ENCODE measurements around the gene CYB561. TPM values are rescaled to one million over a fixed set of nuclear protein-coding genes. Genes with fewer than 3 reads are reported as not detected.

CYB561 gene
- total RNA-seq, 1 experiment from 2014 or later: 67.6 TPM

DNA sequence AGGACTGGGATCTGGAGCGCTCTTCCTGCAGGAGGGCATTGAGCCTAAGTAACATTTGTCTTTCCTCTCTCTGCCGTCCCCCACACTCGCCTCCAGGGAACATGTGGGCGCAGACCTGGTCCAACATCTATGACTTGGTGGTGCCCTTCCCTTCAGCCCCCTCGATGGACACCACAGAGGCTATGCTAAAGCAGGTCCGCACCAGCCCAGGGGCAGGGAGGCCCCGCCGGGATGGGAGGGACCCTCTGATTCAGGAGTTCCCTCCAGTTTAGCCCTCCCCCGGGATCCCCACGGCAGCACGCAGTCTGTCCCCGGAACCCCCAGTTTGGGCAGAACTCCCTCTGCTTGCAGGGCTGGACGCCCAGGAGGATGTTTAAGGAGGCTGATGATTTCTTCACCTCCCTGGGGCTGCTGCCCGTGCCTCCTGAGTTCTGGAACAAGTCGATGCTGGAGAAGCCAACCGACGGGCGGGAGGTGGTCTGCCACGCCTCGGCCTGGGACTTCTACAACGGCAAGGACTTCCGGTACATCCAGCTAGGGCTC is 44.8 kb upstream of the CYB561 start:
- CTCF ChIA-PET: no interaction called here
- TF ChIP-seq CTCF (IDR thresholded peaks at IDR 0.05 in 2 of 3, conservative IDR thresholded peaks at IDR 0.05 in 1 of 3; ENCODE audit: borderline replicate concordance in 1 of 3, insufficient read depth in 1 of 3, low read depth in 2 of 3, low read length in 2 of 3) (no peak), YY1 (IDR thresholded peaks at IDR 0.05; ENCODE audit: extremely low read depth, insufficient replicate concordance, low read depth, low read length) (no peak), EZH2phosphoT487 (IDR thresholded peaks at IDR 0.05; ENCODE audit: borderline replicate concordance) (no peak), CBX3 (IDR thresholded peaks at IDR 0.05; ENCODE audit: low read depth) (no peak), POLR2A (IDR thresholded peaks at IDR 0.05; ENCODE audit: borderline replicate concordance, extremely low read depth, insufficient read depth, insufficient read length) (no peak), EGR1 (IDR thresholded peaks at IDR 0.05; ENCODE audit: low read depth) (no peak), POLR2AphosphoS5 (IDR thresholded peaks at IDR 0.05; ENCODE audit: low read depth, low read length) (no peak), SP1 (IDR thresholded peaks at IDR 0.05; ENCODE audit: low read depth) (no peak), SRF (IDR thresholded peaks at IDR 0.05; ENCODE audit: low read depth) (no peak), SIN3A (IDR thresholded peaks at IDR 0.05; ENCODE audit: low read depth) (no peak), ELF1 (IDR thresholded peaks at IDR 0.05; ENCODE audit: borderline replicate concordance, low read depth) (no peak)
- TF ChIP-seq, protein P1, sequence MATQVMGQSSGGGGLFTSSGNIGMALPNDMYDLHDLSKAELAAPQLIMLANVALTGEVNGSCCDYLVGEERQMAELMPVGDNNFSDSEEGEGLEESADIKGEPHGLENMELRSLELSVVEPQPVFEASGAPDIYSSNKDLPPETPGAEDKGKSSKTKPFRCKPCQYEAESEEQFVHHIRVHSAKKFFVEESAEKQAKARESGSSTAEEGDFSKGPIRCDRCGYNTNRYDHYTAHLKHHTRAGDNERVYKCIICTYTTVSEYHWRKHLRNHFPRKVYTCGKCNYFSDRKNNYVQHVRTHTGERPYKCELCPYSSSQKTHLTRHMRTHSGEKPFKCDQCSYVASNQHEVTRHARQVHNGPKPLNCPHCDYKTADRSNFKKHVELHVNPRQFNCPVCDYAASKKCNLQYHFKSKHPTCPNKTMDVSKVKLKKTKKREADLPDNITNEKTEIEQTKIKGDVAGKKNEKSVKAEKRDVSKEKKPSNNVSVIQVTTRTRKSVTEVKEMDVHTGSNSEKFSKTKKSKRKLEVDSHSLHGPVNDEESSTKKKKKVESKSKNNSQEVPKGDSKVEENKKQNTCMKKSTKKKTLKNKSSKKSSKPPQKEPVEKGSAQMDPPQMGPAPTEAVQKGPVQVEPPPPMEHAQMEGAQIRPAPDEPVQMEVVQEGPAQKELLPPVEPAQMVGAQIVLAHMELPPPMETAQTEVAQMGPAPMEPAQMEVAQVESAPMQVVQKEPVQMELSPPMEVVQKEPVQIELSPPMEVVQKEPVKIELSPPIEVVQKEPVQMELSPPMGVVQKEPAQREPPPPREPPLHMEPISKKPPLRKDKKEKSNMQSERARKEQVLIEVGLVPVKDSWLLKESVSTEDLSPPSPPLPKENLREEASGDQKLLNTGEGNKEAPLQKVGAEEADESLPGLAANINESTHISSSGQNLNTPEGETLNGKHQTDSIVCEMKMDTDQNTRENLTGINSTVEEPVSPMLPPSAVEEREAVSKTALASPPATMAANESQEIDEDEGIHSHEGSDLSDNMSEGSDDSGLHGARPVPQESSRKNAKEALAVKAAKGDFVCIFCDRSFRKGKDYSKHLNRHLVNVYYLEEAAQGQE (IDR thresholded peaks at IDR 0.05; ENCODE audit: low read depth): no peak
- TF ChIP-seq, protein P2, sequence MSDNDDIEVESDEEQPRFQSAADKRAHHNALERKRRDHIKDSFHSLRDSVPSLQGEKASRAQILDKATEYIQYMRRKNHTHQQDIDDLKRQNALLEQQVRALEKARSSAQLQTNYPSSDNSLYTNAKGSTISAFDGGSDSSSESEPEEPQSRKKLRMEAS (IDR thresholded peaks at IDR 0.05): no peak
- POLR2A ChIA-PET: no interaction called here
- no peak overlapping the region for H3K4me3 ChIP-seq (replicated peaks in 1 of 2; ENCODE audit: low read depth in 1 of 2, low read length in 2 of 2)
- no peak overlapping the region for H3K27ac ChIP-seq (ENCODE audit: low read depth, low read length)
- no peaks in the 10 kb centered on the region for H4K20me1 ChIP-seq (ENCODE audit: insufficient read depth)
- H3K9me2 ChIP-seq (ENCODE audit: insufficient read depth): no peaks in the 10 kb centered on the region
- H3K79me2 ChIP-seq (ENCODE audit: insufficient read depth, low read length): no peaks in the 10 kb centered on the region
- DNase-seq (ENCODE audit: low read depth, low spot score) (no peak), ATAC-seq (no peak)
- no TSS peak for BruUV-seq (replicated peaks)
- H3K9ac ChIP-seq (ENCODE audit: low read length): no peak overlapping the region
- no peaks in the 10 kb centered on the region; the same call in 1 of the 2 replicates for H3K27me3 ChIP-seq (ENCODE audit: insufficient read depth, low read length)
- RAD21 ChIA-PET (ENCODE audit: low non-redundant PET in 1 of 2, low total read pairs in 2 of 2, uncharacterized antibody in 2 of 2, unreplicated experiment in 2 of 2): no interaction called here
- no peak overlapping the region for H3K4me2 ChIP-seq (ENCODE audit: low read length)
- intact Hi-C loops (cut with micrococcal nuclease): no loop called here
- no peaks in the 10 kb centered on the region for H3K9me3 ChIP-seq (ENCODE audit: control insufficient read depth in 1 of 2, insufficient read depth in 1 of 2, low read depth in 1 of 2, low read length in 2 of 2)
- H2AFZ ChIP-seq (ENCODE audit: low read depth, low read length, poor library complexity, severe bottlenecking): no peak overlapping the region
- H3K36me3 ChIP-seq (ENCODE audit: control insufficient read depth in 1 of 2, insufficient read depth in 2 of 2, low read length in 2 of 2): no peaks in the 10 kb centered on the region
- H3K4me1 ChIP-seq (ENCODE audit: control insufficient read depth in 1 of 2, insufficient read depth in 2 of 2, low read length in 2 of 2): no peaks in the 10 kb centered on the region

Measured in HCT116 (cell line).